HG02610 (cell line): Measurements from ENCODE around the gene SYT15.

Source experiments
- ATAC-seq: cut with Tn5 transposase; IDR thresholded peaks from one replicate; pipeline ENCODE4 v1.9.1; 2021; ENCODE audit warnings: mild to moderate bottlenecking, moderate library complexity; ENCODE audit not compliant: unreplicated experiment

SYT15 gene

GRCh38 chr10:46544989-46545791 is 33.7 kb upstream of the SYT15 start:
- ATAC-seq = no peak

- ATAC-seq = no peak
Observed at GRCh38 chr10:46545861-46546590, 32.9 kb upstream of the SYT15 start.

DNA sequence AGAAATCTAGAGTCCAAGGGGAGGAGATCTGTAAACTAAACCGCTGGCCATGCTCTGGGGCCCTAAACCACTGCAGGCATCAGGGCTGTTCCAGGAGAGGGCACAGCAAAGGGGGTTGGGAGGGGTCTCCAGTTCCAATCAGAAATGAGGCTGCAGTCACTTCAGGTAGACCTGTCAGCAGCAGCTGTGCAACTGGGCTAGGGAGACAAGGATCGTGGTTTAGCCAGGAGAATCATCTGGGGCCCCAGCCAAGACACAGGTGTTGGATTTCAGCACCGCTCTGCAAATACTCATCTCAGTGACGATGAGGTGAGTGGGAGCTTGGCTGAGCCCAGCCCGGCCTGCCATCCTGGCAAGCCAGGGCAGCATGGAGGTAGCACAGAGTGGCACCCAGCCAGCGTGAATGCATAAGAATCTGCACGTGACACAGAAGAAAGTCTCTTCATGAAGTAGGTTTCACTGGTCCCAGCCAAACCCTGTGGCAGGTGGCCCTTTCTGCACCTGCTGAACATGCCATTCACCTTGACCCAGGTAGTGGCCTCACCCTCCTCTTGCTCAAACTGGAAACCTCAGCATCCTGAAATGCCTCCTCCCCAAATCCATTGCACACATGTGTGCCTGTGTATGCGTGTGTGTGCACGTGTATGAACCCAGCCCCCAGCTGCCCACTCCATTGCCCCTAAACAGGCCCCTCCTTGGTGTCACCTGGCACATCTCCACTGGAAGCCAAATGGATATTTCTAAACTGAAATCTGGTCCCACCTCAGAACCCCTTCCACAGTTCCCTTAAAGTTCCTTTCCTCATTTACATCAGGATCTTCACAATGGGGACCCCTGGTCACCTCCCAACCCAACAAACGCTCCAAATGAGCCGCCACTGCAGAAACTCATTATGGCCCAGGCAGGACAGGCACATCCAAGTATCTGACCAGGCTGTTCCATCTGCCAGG is 32.1 kb upstream of the SYT15 start:
- ATAC-seq = no peak

GRCh38 chr10:46547541-46548497 is 31.1 kb upstream of the SYT15 start:
- no peak for ATAC-seq

DNA sequence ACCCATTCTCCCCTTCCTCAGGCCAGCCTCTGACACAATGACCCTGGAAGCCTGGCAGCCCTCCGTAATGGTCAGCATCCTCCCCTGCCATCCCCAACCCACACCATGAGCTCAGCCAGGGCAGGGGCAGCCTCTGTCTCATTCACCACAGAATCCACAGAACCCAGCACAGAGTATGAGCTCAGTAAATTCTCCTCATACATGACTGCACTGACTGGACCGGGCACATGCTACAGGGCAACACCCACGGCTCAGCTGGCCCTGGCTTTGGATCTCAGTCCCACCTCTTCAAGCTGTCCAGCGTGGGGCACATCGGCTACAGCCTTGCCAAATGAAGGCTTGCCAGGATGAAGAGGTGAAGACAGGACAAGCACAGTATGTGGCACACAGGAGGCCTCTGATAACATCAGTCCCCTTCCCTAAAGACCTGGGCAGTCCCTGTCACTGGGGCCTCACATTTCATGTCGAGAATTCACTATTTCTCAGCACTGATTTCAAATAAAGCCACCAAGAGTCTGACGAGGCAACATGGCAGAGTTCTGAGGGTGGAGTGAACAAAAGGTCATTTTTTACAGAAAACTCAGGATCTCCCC is 30.3 kb upstream of the SYT15 start:
- ATAC-seq = no peak

DNA sequence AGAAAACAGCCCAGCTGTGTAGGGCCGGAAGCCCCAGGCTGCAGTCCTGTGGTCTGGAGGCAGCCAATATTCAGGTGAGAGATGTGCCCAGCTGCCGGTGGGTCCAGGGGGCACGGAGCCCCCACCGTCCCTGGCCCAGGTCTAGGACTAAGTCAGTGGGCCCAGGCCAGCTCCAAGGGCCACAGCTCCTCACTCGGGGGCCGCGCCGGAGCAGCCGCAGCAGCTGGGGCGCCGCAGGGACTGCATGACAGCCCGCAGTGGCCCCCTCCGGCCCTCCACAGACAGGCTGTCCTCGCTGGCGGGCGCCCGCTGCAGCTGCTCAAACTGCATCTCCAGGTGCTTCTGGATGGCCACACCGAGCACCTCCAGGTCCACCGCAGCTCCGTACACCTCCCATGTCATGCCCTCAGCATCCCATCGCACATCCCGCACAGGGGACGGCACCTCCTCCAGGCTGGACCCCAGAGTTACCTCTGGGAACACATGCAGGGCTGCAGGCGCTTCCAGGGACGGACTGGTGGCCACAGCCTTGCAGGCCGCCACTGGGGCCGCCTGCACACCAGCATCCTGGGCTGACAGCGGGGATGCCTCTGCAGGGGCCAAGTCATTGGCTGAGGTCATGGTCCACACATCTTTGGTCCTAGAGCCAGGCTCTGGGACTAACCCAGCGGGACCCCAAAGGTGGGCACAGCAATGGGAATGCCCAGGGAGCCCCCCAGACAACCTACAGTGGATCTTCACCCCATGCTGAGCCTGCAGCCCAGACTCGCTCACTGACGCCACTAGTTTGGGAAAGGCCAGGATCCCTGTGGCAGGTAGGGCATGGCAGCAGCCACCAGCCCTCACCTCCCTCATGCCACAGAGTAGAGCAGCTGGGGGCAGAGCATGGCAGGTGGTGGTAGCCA is 29.5 kb upstream of the SYT15 start:
- ATAC-seq = no peak

- ATAC-seq = no peak
Observed at GRCh38 chr10:46550076-46550790, 28.7 kb upstream of the SYT15 start.

DNA sequence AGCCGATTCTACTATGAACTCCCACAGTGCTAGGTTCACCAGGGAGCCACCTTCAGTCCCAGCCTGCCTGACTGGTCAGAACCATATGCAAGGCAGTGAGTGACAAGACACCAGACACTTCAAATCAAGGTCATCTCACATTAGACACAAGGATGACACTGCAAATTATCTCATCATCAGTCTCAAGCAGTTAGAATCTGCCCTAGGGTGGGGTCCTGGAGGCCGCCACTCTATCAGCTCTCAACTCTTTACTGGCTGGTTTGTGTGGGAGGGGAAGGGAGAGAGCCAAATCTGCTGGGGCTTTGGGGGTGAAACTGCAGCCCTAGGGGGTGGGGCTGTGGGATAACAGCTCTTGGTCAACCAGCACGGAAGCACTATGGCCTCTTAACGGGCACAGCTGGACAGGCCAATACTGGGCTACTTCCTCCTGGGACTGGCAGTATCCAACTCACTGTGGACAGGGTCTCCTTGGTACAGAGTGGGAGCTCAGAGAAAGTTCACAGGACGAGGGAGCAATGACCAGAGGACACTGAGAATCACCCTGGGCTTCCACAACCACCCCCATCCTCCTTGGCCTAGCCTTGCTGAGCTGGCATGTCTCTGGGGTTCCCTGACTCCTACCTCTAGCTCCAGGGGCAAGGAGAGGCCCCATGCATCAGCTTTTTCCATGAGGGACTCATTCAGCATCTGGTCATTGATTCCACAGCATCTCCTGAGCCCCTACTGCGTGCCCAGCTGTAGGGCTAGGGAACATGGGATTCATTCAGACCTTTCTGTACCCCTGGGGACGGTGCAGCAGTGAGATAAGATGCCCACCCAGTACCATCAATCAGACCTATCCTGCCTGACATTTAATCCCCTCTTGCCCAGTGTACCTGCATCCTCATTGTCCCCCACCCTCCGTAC is 27.9 kb upstream of the SYT15 start:
- ATAC-seq = no peak

- no peak for ATAC-seq
Observed at GRCh38 chr10:46551701-46552525, 27.0 kb upstream of the SYT15 start.

DNA sequence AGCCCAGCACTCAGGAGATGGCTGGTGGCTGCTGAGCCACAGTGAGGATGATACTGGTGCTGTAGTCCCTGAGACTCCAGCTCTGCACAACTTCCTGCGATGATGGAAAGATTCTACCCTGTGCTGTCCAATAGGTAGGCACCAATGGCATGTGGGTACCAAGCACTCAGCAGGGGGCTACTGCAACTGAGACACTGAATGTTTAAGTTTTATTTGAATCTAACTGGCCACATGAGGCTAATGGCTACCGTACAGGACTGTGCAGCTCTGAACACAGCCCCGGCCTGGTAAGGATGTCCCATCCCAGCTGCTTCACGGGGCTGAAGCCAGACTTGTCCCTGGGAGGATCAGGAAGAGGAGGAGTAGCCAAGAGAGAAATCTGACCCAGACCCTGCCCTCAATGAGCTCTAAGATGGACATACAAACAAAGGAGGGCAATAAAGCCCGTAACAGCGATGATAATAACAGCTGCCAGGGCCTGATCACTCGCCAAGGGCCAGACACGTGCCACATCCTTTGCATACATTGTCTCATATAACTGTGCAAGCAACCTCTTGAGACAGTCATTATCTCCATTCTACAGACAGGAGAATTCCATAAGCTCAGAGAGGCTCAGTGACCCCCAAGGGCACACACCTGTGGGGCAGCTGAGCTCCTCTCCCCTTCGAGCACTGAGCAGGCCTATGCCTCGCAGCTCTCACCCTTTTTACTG is 26.2 kb upstream of the SYT15 start:
- no peak for ATAC-seq

GRCh38 chr10:46553238-46554049 is 25.5 kb upstream of the SYT15 start:
- no peak for ATAC-seq

DNA sequence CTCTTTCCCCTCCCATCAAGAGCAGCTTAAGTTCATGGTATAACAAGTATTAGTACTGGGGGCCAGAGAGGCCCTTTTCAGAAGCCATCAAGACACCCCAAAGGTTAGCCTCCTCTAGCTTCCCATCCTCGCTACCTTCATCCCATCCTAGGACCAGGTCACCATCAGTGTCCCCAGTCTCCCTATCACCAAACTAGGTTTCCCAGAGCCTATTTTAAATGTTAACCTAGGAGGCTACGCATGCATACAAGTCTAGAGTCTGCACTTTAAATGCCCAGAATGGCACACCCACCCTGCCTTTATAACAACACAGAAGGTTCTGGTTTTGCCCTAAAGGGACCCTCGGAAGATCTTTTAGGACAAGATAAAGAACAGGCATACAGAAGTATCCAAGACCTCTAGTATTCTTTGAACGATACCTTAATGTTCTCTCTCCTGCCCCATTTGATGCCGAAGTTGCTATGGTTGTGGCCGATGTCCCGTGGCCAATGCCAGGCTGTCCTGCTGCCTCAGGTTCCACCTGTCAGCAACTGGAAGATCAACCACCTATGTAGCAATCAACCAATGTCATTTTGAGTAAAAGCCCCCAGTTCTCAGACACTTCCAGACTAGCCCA is 24.7 kb upstream of the SYT15 start:
- ATAC-seq = no peak

DNA sequence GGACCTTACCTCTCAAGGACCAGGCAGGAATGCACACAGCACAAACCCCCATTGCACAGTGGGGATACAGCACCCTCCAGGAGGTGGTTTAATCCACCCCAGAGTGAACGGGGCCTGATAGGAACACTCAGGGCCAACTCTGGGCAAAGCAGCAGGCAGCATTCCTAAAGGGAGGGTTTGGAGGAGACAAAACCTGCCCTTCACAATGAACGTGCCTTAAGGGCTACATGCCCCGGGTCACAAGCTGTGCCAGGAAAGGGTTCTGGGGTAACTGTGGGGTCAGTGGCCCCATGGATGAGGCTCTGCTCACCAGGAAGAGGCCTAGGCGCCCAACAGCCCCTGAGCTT is 23.6 kb upstream of the SYT15 start:
- ATAC-seq = no peak

GRCh38 chr10:46555713-46556514 is 23.0 kb upstream of the SYT15 start:
- no peak for ATAC-seq
